Thoracic aorta (tissue), 2 donors: ENCODE results near the gene AQP1. TPM values are rescaled to one million over a fixed set of nuclear protein-coding genes. Genes with fewer than 3 reads are reported as not detected.

Experiments used
- ATAC-seq: fragments of 150-250 bp; one replicate; pipeline ENCODE4 v1.8.0; 2017; ENCODE audit warnings: low read depth; ENCODE audit not compliant: insufficient number of reproducible peaks, low FRiP score
- DNase-seq: peaks from one replicate; pipeline ENCODE4 v3.0.0-alpha.2; 2020; ENCODE audit warnings: low spot score
- H3K27ac ChIP-seq, 2 donors: fragments of 200-600 bp; sonication (generic); 1 replicate in 1 of 2; 2 replicates in 1 of 2; pipeline ENCODE4 v1.5.1; 2016; ENCODE audit warnings: mild to moderate bottlenecking in 2 of 2, moderate library complexity in 2 of 2
- H3K27me3 ChIP-seq: fragments of 200-600 bp; sonication (generic); replicated peaks from 2 replicates; pipeline ENCODE4 v1.6.0; 2016; ENCODE audit warnings: mild to moderate bottlenecking; ENCODE audit not compliant: insufficient read depth
- H3K36me3 ChIP-seq: fragments of 200-600 bp; sonication (generic); one replicate; pipeline ENCODE4 v1.5.1; 2016
- H3K4me1 ChIP-seq, 2 donors: fragments of 200-600 bp; sonication (generic); 1 replicate in 1 of 2; 2 replicates in 1 of 2; pipeline versions ENCODE4 v1.5.1 to v1.6.0; 2016; ENCODE audit warnings: low read depth in 2 of 2, mild to moderate bottlenecking in 1 of 2; ENCODE audit not compliant: control insufficient read depth in 1 of 2
- H3K4me3 ChIP-seq: fragments of 200-600 bp; sonication (generic); 2 replicates; pipeline ENCODE4 v1.5.1; 2016; ENCODE audit warnings: mild to moderate bottlenecking
- H3K9me3 ChIP-seq: fragments of 200-600 bp; sonication (generic); 2 replicates; pipeline ENCODE4 v1.5.1; 2016
- CTCF ChIP-seq: fragments of 200-600 bp; sonication (generic); IDR thresholded peaks from one replicate; pipeline ENCODE4 v1.5.1; 2019; ENCODE audit warnings: antibody characterized with exemption
- total RNA-seq, 2 donors: library from RNA; depleted of rRNA; stranded (reverse); fragments of >200 nt; gene quantifications; one replicate each; pipeline versions ENCODE4 v1.1.0 to v1.2.3, GENCODE V29; 2016

Gene AQP1
- total RNA-seq, 2 donors from 2014 or later: 1,262 to 1,768 TPM

DNA sequence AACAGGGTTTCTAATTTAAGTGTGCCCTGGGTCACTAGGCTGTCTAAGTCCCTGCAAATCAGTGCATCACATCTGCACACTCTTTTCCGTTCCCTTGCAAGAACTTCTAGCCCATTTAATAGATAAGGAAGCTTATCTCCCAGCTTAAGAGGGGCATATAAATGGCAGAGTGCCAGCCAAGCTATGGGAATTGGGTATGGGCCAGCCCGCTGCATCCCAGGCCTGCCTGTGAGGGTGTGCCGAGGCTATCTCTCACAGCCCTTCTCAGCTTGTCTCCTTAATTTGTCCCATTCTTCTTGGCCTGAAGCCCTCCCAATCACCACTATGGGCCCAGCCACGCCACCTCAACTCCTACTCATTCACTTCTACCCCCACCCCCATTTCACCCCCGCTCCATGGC lies 14.7 kb downstream of the AQP1 start:
- ATAC-seq: no peak
- peaks cover 8 to 25% of the 10 kb centered on the region in 2 donors for H3K4me1 ChIP-seq

GRCh38 chr7:30927040-30927439 lies 15.4 kb downstream of the AQP1 start:
- ATAC-seq: no peak
- Histone ChIP-seq H3K27ac (no peak overlapping the region), H3K27me3 (no peaks in the 10 kb centered on the region), H3K9me3 (peaks cover 3% of the 10 kb centered on the region), H3K36me3 (peaks cover 47% of the 10 kb centered on the region), H3K4me3 (no peak overlapping the region), H3K4me1 (peaks cover 2 to 18% of the 10 kb centered on the region in 2 donors)
- DNase-seq: no peak
- TF ChIP-seq CTCF: no peak

More for the DNA sequence above, 14.7 kb downstream of the AQP1 start:
- Histone ChIP-seq H3K9me3 (peaks cover 3% of the 10 kb centered on the region), H3K27me3 (no peaks in the 10 kb centered on the region), H3K4me3 (no peak overlapping the region), H3K27ac (no peak overlapping the region), H3K36me3 (peaks cover 52% of the 10 kb centered on the region)
- DNase-seq: no peak
- TF ChIP-seq CTCF: no peak

DNA sequence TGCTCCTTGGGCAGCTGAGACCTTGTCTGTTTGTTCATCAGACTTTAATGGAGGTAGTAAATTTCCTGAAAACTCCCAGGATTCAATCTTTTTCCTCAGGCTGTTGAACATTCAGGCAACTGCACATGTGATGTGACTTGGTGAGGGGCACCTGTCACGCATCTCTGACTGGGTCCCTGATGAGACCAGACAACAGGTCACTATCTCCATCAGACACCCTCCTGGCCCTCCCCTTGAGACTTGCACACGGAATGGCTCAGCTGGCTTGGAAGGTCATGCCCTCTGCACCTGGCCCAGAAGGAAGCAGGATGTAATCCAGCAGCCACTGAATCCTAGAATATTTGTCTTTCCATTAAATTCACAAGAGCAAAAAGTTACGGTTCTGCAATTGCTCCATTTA lies 15.9 kb downstream of the AQP1 start:
- H3K9me3 ChIP-seq: peaks cover 3% of the 10 kb centered on the region
- ATAC-seq: no peak
- H3K27ac ChIP-seq: no peak overlapping the region
- peaks cover 43% of the 10 kb centered on the region for H3K36me3 ChIP-seq
- no peak for TF ChIP-seq CTCF
- peaks cover 0 to 12% of the 10 kb centered on the region in 2 donors for H3K4me1 ChIP-seq
- no peak overlapping the region for H3K4me3 ChIP-seq
- no peaks in the 10 kb centered on the region for H3K27me3 ChIP-seq
- DNase-seq: no peak

- no peak for DNase-seq
- ATAC-seq: no peak
- peaks cover 0 to 5% of the 10 kb centered on the region in 2 donors for H3K4me1 ChIP-seq
These were observed 16.7 kb downstream of the AQP1 start for GRCh38 chr7:30928254-30928872.

DNA sequence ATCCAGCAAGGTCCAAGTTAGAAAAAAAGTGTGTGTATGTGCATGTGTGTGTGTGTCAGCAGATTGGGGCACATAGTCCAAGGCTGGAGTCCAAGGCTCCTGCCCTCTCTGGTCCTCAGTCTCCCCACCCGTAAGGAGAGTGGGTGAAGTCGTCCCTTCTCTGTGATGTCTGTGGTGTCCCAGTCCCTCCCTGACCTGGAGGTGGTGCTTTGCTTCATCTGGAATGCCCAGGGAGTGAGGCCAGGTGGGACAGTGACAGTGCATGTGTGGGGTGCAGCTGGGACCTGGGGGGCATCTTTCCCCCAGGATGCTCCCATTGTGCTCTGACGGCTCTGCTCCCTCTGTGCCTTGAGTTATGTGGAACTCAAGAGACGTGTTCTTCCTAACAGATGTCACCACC lies 18.0 kb downstream of the AQP1 start:
- H3K9me3 ChIP-seq: peaks cover 3% of the 10 kb centered on the region
- H3K27ac ChIP-seq: no peak overlapping the region
- TF ChIP-seq CTCF: no peak
- H3K4me3 ChIP-seq: no peak overlapping the region
- no peak for ATAC-seq
- H3K4me1 ChIP-seq: peaks cover 0 to 5% of the 10 kb centered on the region in 2 donors
- DNase-seq: no peak
- peaks cover 22% of the 10 kb centered on the region for H3K36me3 ChIP-seq
- H3K27me3 ChIP-seq: no peaks in the 10 kb centered on the region

More at GRCh38 chr7:30928254-30928872, 16.7 kb downstream of the AQP1 start:
- H3K9me3 ChIP-seq: peaks cover 3% of the 10 kb centered on the region
- peaks cover 35% of the 10 kb centered on the region for H3K36me3 ChIP-seq
- no peak for TF ChIP-seq CTCF
- no peak overlapping the region for H3K4me3 ChIP-seq
- no peak overlapping the region for H3K27ac ChIP-seq
- H3K27me3 ChIP-seq: no peaks in the 10 kb centered on the region
